Measurements from ENCODE around the gene RIMBP2.

Gene RIMBP2

DNA sequence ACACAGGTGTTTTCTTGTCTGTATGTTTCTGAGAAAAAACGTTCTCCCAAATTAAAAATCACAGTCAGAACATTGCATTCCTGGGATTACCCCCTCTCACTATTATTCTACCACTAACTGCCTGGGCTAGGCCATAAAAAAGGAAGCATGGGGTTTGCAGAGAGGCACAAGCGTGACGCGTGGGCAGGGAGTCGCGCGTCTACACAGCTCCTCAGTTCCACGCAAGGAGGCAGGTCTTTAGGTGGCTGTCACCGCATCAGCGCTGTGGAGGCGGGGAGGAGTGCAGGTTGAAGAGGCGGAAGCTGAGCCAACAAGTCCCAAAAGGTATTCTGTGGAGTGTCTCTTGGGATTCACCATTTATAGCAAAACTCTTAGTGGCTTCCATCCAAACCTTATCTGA lies 109.9 kb downstream of the RIMBP2 start:
- no peaks in the 10 kb centered on the region for H4K20me1 ChIP-seq (ENCODE audit: insufficient read depth)
- no peak overlapping the region for H2AFZ ChIP-seq (ENCODE audit: low read depth)
- TF ChIP-seq, protein P1, sequence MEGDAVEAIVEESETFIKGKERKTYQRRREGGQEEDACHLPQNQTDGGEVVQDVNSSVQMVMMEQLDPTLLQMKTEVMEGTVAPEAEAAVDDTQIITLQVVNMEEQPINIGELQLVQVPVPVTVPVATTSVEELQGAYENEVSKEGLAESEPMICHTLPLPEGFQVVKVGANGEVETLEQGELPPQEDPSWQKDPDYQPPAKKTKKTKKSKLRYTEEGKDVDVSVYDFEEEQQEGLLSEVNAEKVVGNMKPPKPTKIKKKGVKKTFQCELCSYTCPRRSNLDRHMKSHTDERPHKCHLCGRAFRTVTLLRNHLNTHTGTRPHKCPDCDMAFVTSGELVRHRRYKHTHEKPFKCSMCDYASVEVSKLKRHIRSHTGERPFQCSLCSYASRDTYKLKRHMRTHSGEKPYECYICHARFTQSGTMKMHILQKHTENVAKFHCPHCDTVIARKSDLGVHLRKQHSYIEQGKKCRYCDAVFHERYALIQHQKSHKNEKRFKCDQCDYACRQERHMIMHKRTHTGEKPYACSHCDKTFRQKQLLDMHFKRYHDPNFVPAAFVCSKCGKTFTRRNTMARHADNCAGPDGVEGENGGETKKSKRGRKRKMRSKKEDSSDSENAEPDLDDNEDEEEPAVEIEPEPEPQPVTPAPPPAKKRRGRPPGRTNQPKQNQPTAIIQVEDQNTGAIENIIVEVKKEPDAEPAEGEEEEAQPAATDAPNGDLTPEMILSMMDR (conservative IDR thresholded peaks at IDR 0.05; ENCODE audit: low read depth, low read length) = no peak
- H3K36me3 ChIP-seq (ENCODE audit: insufficient read depth) = no peaks in the 10 kb centered on the region
- no peaks in the 10 kb centered on the region for H3K4me1 ChIP-seq (ENCODE audit: low read depth, poor library complexity, severe bottlenecking)
- H3K27ac ChIP-seq = no peak overlapping the region
- H3K4me3 ChIP-seq (IDR thresholded peaks at IDR 0.05; ENCODE audit: insufficient read depth, low read depth, low read length) = no peak overlapping the region
- H3K4me2 ChIP-seq = no peak overlapping the region
- H3K79me2 ChIP-seq (ENCODE audit: insufficient read depth, low read depth) = no peaks in the 10 kb centered on the region
- H3K27me3 ChIP-seq (ENCODE audit: insufficient read depth, low read depth) = no peaks in the 10 kb centered on the region
- H3K9ac ChIP-seq = no peak overlapping the region

DNA sequence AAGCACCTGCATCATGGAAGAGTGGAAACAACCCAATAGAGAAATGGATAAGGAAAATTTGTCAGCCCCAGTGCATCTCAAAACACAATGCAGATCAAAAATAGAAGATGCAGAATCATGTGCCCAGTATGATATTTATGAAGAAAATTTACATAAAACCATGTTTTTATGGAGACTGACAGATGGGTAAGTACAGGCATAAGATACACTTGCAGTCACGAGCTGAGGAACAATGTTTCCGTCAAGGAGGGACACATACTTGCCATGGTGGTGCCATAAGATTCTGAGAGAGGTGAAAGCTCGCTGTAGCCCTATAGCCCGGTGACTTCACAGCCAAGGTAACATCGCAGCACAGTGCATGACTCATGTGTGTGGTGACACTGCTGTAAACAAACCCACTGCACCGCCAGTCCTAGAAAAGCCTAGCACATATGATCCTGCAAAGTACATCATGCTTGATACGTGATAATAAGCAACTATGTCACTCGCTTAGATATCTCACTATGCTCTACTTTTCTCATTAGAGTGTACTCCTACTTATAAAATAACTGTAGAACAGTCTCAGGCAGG lies 112.6 kb downstream of the RIMBP2 start:
- H4K20me1 ChIP-seq (ENCODE audit: insufficient read depth) = no peaks in the 10 kb centered on the region
- TF ChIP-seq, protein P1 (conservative IDR thresholded peaks at IDR 0.05; ENCODE audit: low read depth, low read length) = no peak
- H2AFZ ChIP-seq (ENCODE audit: low read depth) = no peak overlapping the region
- no peak overlapping the region for H3K4me3 ChIP-seq (IDR thresholded peaks at IDR 0.05; ENCODE audit: insufficient read depth, low read depth, low read length)
- H3K4me1 ChIP-seq (ENCODE audit: low read depth, poor library complexity, severe bottlenecking) = no peaks in the 10 kb centered on the region
- H3K9ac ChIP-seq = no peak overlapping the region
- H3K27ac ChIP-seq = no peak overlapping the region
- no peaks in the 10 kb centered on the region for H3K36me3 ChIP-seq (ENCODE audit: insufficient read depth)
- H3K27me3 ChIP-seq (ENCODE audit: insufficient read depth, low read depth) = no peaks in the 10 kb centered on the region
- no peaks in the 10 kb centered on the region for H3K79me2 ChIP-seq (ENCODE audit: insufficient read depth, low read depth)
- H3K4me2 ChIP-seq = no peak overlapping the region

- H3K4me1 ChIP-seq (ENCODE audit: low read depth, poor library complexity, severe bottlenecking) = no peaks in the 10 kb centered on the region
- no peaks in the 10 kb centered on the region for H3K79me2 ChIP-seq (ENCODE audit: insufficient read depth, low read depth)
- TF ChIP-seq, protein P1 (conservative IDR thresholded peaks at IDR 0.05; ENCODE audit: low read depth, low read length) = no peak
- no peak overlapping the region for H3K4me2 ChIP-seq
- H3K9ac ChIP-seq = no peak overlapping the region
- no peak overlapping the region for H2AFZ ChIP-seq (ENCODE audit: low read depth)
- no peaks in the 10 kb centered on the region for H4K20me1 ChIP-seq (ENCODE audit: insufficient read depth)
- H3K27me3 ChIP-seq (ENCODE audit: insufficient read depth, low read depth) = no peaks in the 10 kb centered on the region
- no peak overlapping the region for H3K27ac ChIP-seq
- no peak overlapping the region for H3K4me3 ChIP-seq (IDR thresholded peaks at IDR 0.05; ENCODE audit: insufficient read depth, low read depth, low read length)
- no peaks in the 10 kb centered on the region for H3K36me3 ChIP-seq (ENCODE audit: insufficient read depth)
Measured at GRCh38 chr12:130602251-130602650, 113.8 kb downstream of the RIMBP2 start.

GRCh38 chr12:130601327-130601726 lies 114.8 kb downstream of the RIMBP2 start:
- H3K4me3 ChIP-seq (IDR thresholded peaks at IDR 0.05; ENCODE audit: insufficient read depth, low read depth, low read length) = no peak overlapping the region
- no peak overlapping the region for H2AFZ ChIP-seq (ENCODE audit: low read depth)
- H3K9ac ChIP-seq = no peak overlapping the region
- H3K4me1 ChIP-seq (ENCODE audit: low read depth, poor library complexity, severe bottlenecking) = no peaks in the 10 kb centered on the region
- H3K27me3 ChIP-seq (ENCODE audit: insufficient read depth, low read depth) = no peaks in the 10 kb centered on the region
- H3K79me2 ChIP-seq (ENCODE audit: insufficient read depth, low read depth) = no peaks in the 10 kb centered on the region
- H3K36me3 ChIP-seq (ENCODE audit: insufficient read depth) = no peaks in the 10 kb centered on the region
- H4K20me1 ChIP-seq (ENCODE audit: insufficient read depth) = no peaks in the 10 kb centered on the region
- TF ChIP-seq, protein P1 (conservative IDR thresholded peaks at IDR 0.05; ENCODE audit: low read depth, low read length) = no peak
- H3K4me2 ChIP-seq = no peak overlapping the region
- H3K27ac ChIP-seq = no peak overlapping the region
